Stimulated activated CD8-positive, alpha-beta memory T cell treated with anti-CD3 and anti-CD28 coated beads, Interleukin-4, amount 100 ng/mL, for 48 hours (primary cell): ENCODE results near the gene CDC25B.

Experiments
- DNase-seq: peaks from one replicate; pipeline ENCODE4 v3.0.0-alpha.2; 2020

CDC25B gene

GRCh38 chr20:3764659-3765058 is 31.5 kb upstream of the CDC25B start:
- DNase-seq = no peak

- no peak for DNase-seq
These were observed 30.8 kb upstream of the CDC25B start for GRCh38 chr20:3765171-3765882.

GRCh38 chr20:3766422-3767109 is 29.5 kb upstream of the CDC25B start:
- DNase-seq = no peak

- DNase-seq = no peak
These were observed 29.0 kb upstream of the CDC25B start for GRCh38 chr20:3767110-3767426.

GRCh38 chr20:3767427-3768341 is 28.4 kb upstream of the CDC25B start, which contains the start of gene ADISSP:
TSS of gene ADISSP (minus strand) at chr20:3767753. CDS start at chr20:3760100, 7,653 bp downstream.
- DNase-seq = peak; percentile 98

GRCh38 chr20:3768342-3769130 is 27.6 kb upstream of the CDC25B start:
- peak; percentile 87 for DNase-seq

- no peak for DNase-seq
These were observed 24.5 kb upstream of the CDC25B start for GRCh38 chr20:3771552-3772058.

- DNase-seq = no peak
These were observed 20.5 kb upstream of the CDC25B start for GRCh38 chr20:3775457-3776108.

- no peak for DNase-seq
These were observed 18.8 kb upstream of the CDC25B start for GRCh38 chr20:3777381-3777715.

GRCh38 chr20:3777716-3778629 is 18.1 kb upstream of the CDC25B start:
- peak; percentile 77 for DNase-seq

GRCh38 chr20:3778976-3779375 is 17.1 kb upstream of the CDC25B start:
- DNase-seq = no peak

- DNase-seq = peak; percentile 59
These were observed 14.8 kb upstream of the CDC25B start, which contains the start of gene SPEF1 for GRCh38 chr20:3781153-3781910. TSS of gene SPEF1 (minus strand) at chr20:3781448. CDS start at chr20:3781287, 161 bp downstream.

GRCh38 chr20:3782597-3782996 is 13.5 kb upstream of the CDC25B start:
- DNase-seq = no peak

GRCh38 chr20:3783068-3783489 is 13.0 kb upstream of the CDC25B start:
- DNase-seq = no peak

- DNase-seq = no peak
These were observed 12.5 kb upstream of the CDC25B start for GRCh38 chr20:3783511-3784195.

- no peak for DNase-seq
These were observed 11.8 kb upstream of the CDC25B start for GRCh38 chr20:3784216-3784853.

- no peak for DNase-seq
These were observed 11.3 kb upstream of the CDC25B start for GRCh38 chr20:3784863-3785239.

GRCh38 chr20:3785240-3786125 is 10.6 kb upstream of the CDC25B start:
- DNase-seq = no peak
